ENCODE data around the gene RBMXL3. TPM values are rescaled to one million over a fixed set of nuclear protein-coding genes. Genes with fewer than 3 reads are reported as not detected.

RBMXL3 gene
- under 1 TPM in 1 of 2 donors, not detected in 1; under 0.01 TPM for total RNA-seq

DNA sequence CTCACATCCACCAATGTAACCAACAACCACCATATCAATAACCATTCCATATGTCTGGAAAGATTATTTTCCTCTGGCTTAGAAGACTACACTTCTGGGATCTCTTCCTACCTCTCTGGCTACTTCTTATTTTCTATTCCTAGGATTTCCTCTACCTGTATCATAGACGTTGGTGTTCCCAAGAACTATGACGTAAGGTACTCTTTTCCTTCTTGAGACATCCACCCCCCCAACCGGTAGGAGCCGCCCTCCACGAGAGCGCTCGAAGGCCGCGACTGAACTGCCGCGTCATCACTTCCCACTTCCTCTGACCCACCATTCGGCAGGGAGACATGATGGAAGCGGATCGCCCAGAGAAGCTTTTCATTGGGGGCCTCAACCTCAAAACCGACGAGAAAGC lies at the start of gene RBMXL3:
RBMXL3 (plus strand) TSS at position 301 of the 400 bp plus-strand sequence; CDS start at position 333, 32 bp downstream.

DNA sequence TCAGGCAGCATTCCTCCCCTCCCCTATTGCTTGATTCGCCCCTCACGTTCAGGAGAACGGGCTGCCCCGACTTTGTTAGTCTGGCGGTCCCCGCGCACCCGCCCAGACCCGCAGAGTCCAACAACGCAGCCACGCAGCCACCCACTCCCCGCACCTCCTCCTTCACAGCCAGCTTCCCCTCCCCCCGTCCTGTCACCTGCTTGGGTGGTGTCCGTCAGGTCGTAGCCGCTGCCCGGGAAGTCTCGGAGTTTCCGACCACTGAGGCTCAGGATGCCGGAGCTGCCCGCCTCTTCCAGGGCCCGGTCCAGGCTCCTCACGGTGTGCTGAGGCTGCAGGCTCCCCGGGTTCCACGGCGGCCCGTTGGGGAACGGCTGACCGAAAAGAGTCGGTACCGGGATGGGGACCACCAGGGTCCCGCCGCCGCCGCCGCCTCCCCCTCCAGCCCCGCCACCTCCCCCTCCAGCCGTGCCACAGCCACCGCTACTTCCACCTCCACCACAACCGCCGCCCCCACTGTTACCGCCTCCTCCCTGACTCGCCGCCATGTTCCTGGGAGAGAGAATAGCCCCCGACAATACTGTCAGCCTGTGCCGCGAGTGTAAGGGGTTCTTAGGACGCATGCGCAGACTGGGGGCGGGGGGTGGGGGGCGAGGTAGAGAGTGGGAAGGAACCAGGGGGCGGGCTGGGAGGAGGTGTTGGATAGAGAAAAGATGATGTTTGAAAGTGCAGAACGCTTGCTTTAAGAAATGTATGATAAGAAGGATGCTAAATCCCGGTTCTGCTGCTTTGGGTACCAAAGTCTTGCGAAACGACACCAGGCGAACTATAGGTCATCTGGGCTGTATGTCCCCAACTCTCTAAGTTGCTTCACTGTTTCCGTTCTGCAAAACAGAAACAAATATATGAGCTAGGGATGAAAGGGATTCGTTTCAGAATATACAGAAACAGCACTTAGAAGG lies 44.6 kb downstream of the RBMXL3 start, which contains the start of gene LRCH2:
LRCH2 (minus strand) TSS at position 600 of the 959 bp plus-strand sequence; CDS start at position 545, 55 bp downstream.

Other genes starting within 250 kb of the RBMXL3 start
- 1 to 10 TPM in 1 of 2 donors, under 1 TPM in 1; 0.34 to 1.3 TPM for gene IL13RA2, start 171.8 kb upstream of the RBMXL3 start, total RNA-seq
- gene LRCH2, start 44.7 kb downstream of the RBMXL3 start, total RNA-seq = 1 to 10 TPM in 1 of 2 donors, under 1 TPM in 1; 0.34 to 1.7 TPM
- not detected for gene LUZP4, start 100.3 kb downstream of the RBMXL3 start, total RNA-seq